Measurements from ENCODE around the gene UGT1A9.

DNA sequence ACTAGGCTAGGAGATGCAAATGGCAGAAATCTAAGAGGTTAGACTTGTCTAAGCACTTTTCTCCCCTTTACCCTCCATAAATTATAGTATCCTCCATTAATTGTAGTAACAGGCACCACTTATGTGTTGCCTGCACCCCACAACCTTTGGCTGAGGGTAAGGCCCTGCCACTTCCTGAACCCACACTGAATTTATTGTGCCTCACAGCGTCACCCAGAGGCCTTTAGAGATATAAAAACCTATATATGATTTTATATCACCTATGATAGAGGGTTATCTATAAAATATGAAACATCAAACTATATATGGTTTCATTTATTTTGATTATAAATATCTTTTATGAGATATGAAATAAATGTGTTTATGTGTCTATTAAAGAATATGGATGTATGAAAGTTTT lies 2.6 kb downstream of the UGT1A9 start:
- TF ChIP-seq, protein P1, sequence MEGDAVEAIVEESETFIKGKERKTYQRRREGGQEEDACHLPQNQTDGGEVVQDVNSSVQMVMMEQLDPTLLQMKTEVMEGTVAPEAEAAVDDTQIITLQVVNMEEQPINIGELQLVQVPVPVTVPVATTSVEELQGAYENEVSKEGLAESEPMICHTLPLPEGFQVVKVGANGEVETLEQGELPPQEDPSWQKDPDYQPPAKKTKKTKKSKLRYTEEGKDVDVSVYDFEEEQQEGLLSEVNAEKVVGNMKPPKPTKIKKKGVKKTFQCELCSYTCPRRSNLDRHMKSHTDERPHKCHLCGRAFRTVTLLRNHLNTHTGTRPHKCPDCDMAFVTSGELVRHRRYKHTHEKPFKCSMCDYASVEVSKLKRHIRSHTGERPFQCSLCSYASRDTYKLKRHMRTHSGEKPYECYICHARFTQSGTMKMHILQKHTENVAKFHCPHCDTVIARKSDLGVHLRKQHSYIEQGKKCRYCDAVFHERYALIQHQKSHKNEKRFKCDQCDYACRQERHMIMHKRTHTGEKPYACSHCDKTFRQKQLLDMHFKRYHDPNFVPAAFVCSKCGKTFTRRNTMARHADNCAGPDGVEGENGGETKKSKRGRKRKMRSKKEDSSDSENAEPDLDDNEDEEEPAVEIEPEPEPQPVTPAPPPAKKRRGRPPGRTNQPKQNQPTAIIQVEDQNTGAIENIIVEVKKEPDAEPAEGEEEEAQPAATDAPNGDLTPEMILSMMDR (IDR thresholded peaks at IDR 0.05; ENCODE audit: poor library complexity, severe bottlenecking) = no peak
- TF ChIP-seq RAD21 (conservative IDR thresholded peaks at IDR 0.05) (no peak), EZH2 (IDR thresholded peaks at IDR 0.05; ENCODE audit: borderline replicate concordance, insufficient read depth, low read length, poor library complexity, severe bottlenecking) (no peak), EP300 (conservative IDR thresholded peaks at IDR 0.05; ENCODE audit: poor library complexity, severe bottlenecking) (no peak), POLR2AphosphoS5 (IDR thresholded peaks at IDR 0.05) (no peak), SMC3 (conservative IDR thresholded peaks at IDR 0.05; ENCODE audit: poor library complexity) (no peak), TAF1 (IDR thresholded peaks at IDR 0.05; ENCODE audit: low read depth) (no peak)

Data from neural cell (in vitro differentiated cells).